HG02973 (cell line): Measurements from ENCODE around the gene ENO2.

Experiments used
- ATAC-seq: cut with Tn5 transposase; IDR thresholded peaks from one replicate; pipeline ENCODE4 v1.9.1; 2021; ENCODE audit warnings: moderate library complexity; ENCODE audit not compliant: unreplicated experiment

The ENO2 gene

GRCh38 chr12:6959058-6959804 is 44.9 kb downstream of the ENO2 start:
- peak; percentile 28 for ATAC-seq

GRCh38 chr12:6959805-6960592 is 45.6 kb downstream of the ENO2 start:
- ATAC-seq = no peak

- ATAC-seq = no peak
Observed at GRCh38 chr12:6960593-6961277, 46.4 kb downstream of the ENO2 start.

GRCh38 chr12:6961278-6961694 is 46.9 kb downstream of the ENO2 start:
- no peak for ATAC-seq

GRCh38 chr12:6961695-6962284 is 47.4 kb downstream of the ENO2 start:
- ATAC-seq = no peak

GRCh38 chr12:6962285-6963015 is 48.1 kb downstream of the ENO2 start:
- ATAC-seq = no peak

- ATAC-seq = no peak
Observed at GRCh38 chr12:6963016-6963731, 48.8 kb downstream of the ENO2 start.

- no peak for ATAC-seq
Observed at GRCh38 chr12:6963791-6964413, 49.5 kb downstream of the ENO2 start.

GRCh38 chr12:6964605-6965025 is 50.2 kb downstream of the ENO2 start:
- ATAC-seq = peak; percentile 7

- ATAC-seq = peak; percentile 36
Observed at GRCh38 chr12:6965026-6965661, 50.8 kb downstream of the ENO2 start.

GRCh38 chr12:6965714-6966113 is 51.3 kb downstream of the ENO2 start:
- ATAC-seq = no peak

GRCh38 chr12:6966351-6966750 is 52.0 kb downstream of the ENO2 start:
- no peak for ATAC-seq

GRCh38 chr12:6967651-6968100 is 53.3 kb downstream of the ENO2 start:
- no peak for ATAC-seq

- ATAC-seq = no peak
Observed at GRCh38 chr12:6968426-6968825, 54.0 kb downstream of the ENO2 start.

- no peak for ATAC-seq
Observed at GRCh38 chr12:6970096-6970527, 55.7 kb downstream of the ENO2 start.
